ENCODE results near the gene UCMA.
"Not testable (repeated sequence)": the region's sequence is repeated elsewhere in the genome, so short reads cannot be mapped to it uniquely, and the experiment has no call there.

UCMA gene, protein sequence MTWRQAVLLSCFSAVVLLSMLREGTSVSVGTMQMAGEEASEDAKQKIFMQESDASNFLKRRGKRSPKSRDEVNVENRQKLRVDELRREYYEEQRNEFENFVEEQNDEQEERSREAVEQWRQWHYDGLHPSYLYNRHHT

GRCh38 chr10:13234172-13234571 is at the start of gene UCMA:
Gene UCMA, minus strand, starts transcription at chr10:13234374. Its CDS starts 116 bp downstream, at chr10:13234258.
- DNase-seq (ENCODE audit: extremely low read depth in 1 of 2, low read depth in 1 of 2): no peak

- not testable (repeated sequence) for DNase-seq (ENCODE audit: extremely low read depth in 1 of 2, low read depth in 1 of 2)
Measured at GRCh38 chr10:13282348-13282747, 48.2 kb upstream of the UCMA start.

- DNase-seq (ENCODE audit: extremely low read depth in 1 of 2, low read depth in 1 of 2): no peak
Measured at GRCh38 chr10:13276749-13277365, 42.7 kb upstream of the UCMA start.

DNA sequence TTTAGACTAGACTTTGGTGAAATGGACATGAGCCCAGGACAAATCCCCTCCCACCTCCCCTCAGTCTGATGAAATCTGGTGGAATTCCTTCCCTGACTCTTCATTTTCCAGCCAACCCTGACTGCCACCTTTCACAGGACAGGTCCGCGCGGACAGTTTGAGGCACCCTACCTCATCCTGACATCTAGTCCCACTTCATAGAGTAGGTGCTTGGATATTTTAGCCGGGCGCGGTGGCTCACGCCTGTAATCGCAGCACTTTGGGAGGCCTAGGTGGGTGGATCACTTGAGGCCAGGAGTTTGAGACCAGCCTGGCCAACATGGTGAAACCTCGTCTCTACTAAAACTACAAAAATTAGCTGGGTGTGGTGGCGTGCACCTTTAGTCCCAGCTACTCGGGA is 42.0 kb upstream of the UCMA start:
- not testable (repeated sequence) for DNase-seq (ENCODE audit: extremely low read depth in 1 of 2, low read depth in 1 of 2)

DNA sequence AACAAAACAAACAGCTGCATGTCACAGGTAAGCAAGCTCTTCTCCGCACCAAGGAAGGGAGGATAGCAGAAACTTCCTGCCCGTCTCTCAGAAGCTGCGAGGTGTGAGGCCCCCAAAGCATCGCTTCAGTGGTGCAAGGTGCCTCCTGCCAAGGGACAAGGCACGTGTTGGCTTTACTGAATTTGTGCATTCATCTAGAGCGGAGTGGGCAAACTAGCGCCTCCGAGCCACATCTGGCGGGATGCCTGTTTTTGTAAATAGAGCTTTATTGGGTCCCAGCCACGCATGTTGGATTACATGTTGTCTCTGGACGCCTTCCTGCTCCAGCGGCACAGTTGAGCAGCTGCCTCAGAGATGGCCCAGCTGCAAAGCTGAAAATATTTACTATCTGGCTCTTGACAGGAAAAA is 38.0 kb upstream of the UCMA start:
- DNase-seq (ENCODE audit: extremely low read depth in 1 of 2, low read depth in 1 of 2): no peak

GRCh38 chr10:13271552-13272163 is 37.5 kb upstream of the UCMA start:
- peak; percentile 27 to 35 for DNase-seq (ENCODE audit: extremely low read depth in 1 of 2, low read depth in 1 of 2)

DNA sequence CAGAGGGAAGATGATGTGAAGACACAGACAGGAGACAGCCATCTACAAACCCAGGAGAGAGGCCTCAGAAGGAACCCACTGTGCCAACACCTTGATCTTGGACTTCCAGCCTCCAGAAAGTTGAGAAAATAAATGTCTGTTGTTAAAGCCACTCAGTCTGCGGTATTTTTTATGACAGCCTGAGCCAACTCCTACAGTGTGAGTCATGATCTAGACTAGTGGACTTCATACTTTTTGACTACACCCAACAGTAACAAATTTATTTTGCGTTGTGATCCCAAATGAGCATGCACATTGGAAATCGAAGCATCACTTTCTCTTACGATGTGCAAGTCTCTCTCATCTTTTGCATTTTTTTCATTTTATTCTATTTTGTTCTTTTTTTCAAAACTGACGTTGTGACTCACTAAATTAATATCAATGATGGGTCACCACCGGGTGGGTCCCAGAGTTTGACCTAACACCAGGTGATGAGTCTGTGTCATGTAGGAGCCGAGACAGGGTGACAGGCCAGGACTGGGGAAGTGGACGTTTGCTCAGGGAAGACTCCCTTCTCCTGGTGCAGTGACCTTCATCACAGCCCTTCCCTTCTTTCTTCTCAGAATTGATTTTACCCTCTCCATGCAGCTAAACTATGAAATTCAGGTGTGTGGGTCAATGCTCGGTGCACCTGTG is 36.8 kb upstream of the UCMA start:
- no peak for DNase-seq (ENCODE audit: extremely low read depth in 1 of 2, low read depth in 1 of 2)

GRCh38 chr10:13268841-13269240 is 34.7 kb upstream of the UCMA start:
- DNase-seq (ENCODE audit: extremely low read depth in 1 of 2, low read depth in 1 of 2): no peak

DNA sequence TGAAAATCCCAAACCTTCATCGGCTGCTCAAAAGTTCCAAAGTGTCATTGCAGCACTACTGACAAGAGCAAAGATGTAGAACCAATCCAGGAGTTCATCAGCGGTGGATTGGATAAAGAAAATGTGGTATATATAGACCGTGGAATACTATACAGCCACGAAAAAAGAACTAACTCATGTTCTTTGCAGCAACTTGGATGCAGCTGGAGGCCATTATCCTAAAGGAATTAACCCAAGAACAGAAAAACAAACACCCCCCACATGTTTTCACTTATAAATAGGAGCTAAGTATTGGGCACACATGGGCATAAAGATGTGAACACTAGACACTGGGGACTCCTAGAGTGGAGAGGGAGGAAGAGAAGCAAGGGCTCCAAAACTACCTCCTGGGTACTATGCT is 34.1 kb upstream of the UCMA start:
- DNase-seq (ENCODE audit: extremely low read depth in 1 of 2, low read depth in 1 of 2): no peak

DNA sequence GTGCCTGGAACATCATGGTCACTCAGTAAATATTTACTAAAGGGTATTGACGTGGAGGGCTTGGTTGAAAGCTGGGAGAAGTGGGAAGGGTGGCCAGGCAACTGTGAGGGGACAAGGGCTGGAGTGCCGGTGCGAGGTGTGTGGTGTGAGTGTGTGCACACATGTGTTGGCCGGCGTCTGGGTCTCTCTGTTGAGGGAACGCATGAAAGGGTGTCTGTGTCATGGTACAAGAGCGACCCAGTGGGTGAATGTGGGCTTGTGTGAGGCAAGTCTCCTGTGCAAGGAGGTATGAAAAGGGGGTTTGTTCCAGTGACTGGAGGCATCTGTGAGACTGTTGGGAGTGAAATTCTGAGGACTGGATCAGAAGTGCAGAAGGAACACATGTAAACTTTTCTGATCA is 29.4 kb upstream of the UCMA start:
- DNase-seq (ENCODE audit: extremely low read depth in 1 of 2, low read depth in 1 of 2): no peak

DNA sequence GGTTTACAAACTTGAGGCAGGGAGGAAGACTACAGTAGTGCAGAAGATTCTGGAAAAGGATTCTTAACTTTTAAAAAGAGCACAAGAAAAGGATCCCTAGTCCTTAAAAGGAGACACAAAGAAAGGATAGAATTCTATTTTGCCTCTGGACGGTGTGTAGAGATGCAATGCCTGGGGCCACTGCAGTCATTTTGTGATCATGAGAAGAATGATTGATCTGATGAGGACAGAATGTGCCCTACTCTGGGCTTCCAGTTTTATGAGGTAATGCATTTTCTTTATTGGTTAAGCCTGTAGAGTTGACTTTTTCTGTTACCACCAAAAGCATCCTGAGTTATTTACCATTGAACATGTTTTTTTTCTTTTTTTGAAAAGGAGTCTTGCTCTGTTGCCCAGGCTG is 28.3 kb upstream of the UCMA start:
- DNase-seq (ENCODE audit: extremely low read depth in 1 of 2, low read depth in 1 of 2): no peak

GRCh38 chr10:13257621-13258140 is 23.5 kb upstream of the UCMA start:
- DNase-seq (ENCODE audit: extremely low read depth in 1 of 2, low read depth in 1 of 2): no peak

- no peak for DNase-seq (ENCODE audit: extremely low read depth in 1 of 2, low read depth in 1 of 2)
Measured at GRCh38 chr10:13256627-13257026, 22.5 kb upstream of the UCMA start.

- DNase-seq (ENCODE audit: extremely low read depth in 1 of 2, low read depth in 1 of 2): no peak
Measured at GRCh38 chr10:13253726-13254125, 19.6 kb upstream of the UCMA start.

DNA sequence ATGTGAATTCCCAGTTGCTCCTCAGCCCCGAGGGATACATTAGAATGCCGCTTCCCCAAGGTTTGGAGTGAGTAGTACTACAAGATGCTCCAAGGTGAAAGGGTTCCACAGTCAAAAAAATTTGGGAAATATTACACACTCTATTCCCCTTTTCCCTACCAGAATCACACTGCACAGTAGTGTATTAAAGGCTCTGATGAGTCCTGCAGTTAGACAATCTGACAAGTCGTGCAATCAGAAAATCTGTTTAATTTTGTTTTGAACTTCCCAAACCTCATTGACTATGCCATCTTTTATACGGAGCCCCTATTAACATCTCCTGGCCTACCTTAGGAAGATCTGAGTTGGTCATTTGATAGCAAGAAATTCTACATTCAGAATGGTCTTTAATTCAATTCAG is 13.6 kb upstream of the UCMA start:
- no peak for DNase-seq (ENCODE audit: extremely low read depth in 1 of 2, low read depth in 1 of 2)

DNA sequence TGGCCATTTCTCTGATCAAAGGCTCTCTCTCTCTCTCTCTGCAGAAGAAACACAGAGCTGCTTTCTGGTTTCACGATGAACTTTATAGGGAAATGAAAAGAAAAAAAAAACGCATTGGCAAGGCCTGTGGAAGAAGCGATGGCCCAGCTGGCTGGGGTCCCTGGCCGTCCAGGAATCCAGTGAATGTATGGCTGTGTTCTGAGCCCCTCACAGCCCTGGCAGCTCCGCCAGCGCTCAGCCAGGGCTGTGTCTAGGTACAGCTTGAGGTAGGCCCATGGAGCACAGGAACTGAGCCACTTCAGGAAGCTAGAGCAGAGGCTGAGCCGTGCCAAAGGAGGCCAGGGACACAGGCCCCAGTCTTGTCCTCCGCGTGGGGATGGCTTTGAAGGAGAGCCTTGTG is 13.1 kb upstream of the UCMA start:
- no peak for DNase-seq (ENCODE audit: extremely low read depth in 1 of 2, low read depth in 1 of 2)

- not testable (repeated sequence) for DNase-seq (ENCODE audit: extremely low read depth in 1 of 2, low read depth in 1 of 2)
Measured at GRCh38 chr10:13242260-13242659, 8.1 kb upstream of the UCMA start.

- DNase-seq (ENCODE audit: extremely low read depth in 1 of 2, low read depth in 1 of 2): no peak
Measured at GRCh38 chr10:13241613-13242012, 7.4 kb upstream of the UCMA start.

- DNase-seq (ENCODE audit: extremely low read depth in 1 of 2, low read depth in 1 of 2): no peak
Measured at GRCh38 chr10:13239923-13240322, 5.7 kb upstream of the UCMA start.

- DNase-seq (ENCODE audit: extremely low read depth in 1 of 2, low read depth in 1 of 2): no peak
Measured at GRCh38 chr10:13238271-13239077, 4.3 kb upstream of the UCMA start.

DNA sequence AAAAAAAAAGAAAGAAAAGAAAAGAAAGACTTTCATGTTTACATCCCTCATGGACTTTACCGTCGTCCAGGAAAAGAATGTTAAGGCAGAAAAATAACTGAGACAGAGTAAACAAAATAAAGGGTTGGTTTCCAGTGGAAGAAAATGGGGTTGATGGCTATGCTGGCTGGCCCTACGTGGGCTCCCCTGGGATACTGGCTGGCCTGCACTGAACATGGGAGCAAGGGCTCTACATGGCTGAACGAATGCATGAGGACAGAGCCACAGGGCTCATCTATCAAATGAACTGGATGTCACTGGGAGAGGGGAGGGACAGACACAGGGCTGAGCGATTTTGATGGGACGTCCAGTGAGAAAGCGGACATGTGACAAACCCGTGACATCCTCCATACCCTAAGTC is 2.5 kb upstream of the UCMA start:
- no peak for DNase-seq (ENCODE audit: extremely low read depth in 1 of 2, low read depth in 1 of 2)

All from activated CD8-positive, alpha-beta memory T cell treated with anti-CD3 and anti-CD28 coated beads for 1 hour (primary cell).